NCI-H1048 (cell line): ENCODE measurements around the gene HTR6.

Experiments
- DNase-seq: peaks from one replicate; lab custom pipeline; 2025; lab: John Stamatoyannopoulos, UW

Gene HTR6

GRCh38 chr1:19720973-19721372, 56.3 kb downstream of the HTR6 start:
- no peak for DNase-seq

GRCh38 chr1:19723874-19724273, 59.2 kb downstream of the HTR6 start:
- DNase-seq, result no peak

DNA sequence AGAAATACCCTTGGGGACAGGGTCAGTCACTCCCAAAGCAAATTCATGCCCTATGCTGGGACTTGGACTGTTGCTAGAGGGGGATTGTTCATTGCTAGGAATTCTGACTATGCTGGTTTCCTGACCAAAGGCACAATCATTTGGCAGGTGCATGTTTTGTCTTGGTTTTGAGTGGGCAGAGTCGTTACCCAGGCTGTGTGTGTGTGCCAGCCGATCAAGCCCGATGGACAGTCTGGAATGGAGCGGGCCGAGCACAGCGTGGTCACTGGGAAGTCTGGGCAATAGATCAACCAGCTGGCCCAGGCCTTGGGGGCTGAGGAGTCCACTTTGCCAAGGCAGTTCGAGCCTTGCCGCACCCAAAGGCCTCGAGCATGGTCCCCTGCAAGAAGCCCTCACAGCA, 60.9 kb downstream of the HTR6 start:
- DNase-seq, result no peak

DNA sequence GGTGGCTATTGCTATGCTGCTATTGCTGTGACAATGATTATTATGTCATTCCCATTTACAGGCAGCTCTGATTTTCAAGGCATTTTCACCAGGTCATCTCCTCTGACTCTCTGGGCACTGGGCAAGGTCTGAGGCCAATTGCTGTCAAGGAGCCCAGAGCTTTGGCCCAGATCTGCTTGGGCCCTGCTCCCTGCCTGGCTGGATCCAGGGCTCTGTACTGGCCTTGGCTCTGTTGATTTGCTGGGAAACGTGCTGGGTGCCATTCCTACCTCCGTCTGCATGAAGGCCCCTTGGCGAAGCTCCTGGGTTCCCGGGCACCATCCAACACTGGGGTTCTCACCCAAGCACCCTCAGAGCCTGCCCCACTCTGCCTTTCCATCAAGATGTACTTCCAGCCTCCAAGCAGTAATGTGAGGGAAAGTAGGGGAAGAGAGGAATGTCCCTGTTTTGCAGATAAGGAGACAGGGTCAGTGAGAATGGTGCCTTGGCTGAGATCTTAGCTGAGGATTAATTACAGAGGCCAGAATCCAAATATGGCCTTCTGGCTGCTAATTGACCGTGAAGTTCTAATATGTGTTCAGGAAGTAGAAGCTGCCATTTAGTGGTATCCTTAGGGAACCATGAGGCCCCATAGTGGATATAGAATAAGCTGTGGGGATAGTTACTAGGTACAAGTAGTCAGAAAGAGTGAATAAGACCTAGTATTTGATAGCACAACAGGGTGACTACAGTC, 63.9 kb downstream of the HTR6 start:
- DNase-seq, result no peak

DNA sequence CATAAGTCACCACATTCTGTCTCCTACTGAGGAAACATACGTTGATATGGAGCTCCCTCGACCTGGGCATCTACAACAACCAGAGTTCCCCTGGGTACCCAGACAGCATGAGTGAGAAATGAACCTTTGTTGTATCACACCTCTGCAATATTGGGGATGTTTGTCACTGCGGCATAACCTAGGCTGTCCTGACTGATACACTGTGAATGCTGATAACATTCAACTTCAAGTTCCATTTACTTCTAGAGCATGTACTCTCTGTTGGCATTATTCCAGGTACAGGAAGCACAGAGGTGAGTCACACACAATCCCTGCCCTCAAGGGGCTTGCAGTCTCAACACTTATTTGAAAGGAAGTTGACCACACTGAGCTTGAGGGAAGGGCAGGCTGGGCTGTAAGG, 65.6 kb downstream of the HTR6 start:
- DNase-seq, result no peak
